H9 (cell line): ENCODE data around the gene KLRK1. TPM values are rescaled to one million over a fixed set of nuclear protein-coding genes. Genes with fewer than 3 reads are reported as not detected.

Experiments used
- DNase-seq: peaks from one replicate; pipeline ENCODE4 v3.0.0-alpha.2; 2017
- H2AFZ ChIP-seq: one replicate; pipeline ENCODE4 v1.6.1; 2013; ENCODE audit warnings: mild to moderate bottlenecking, low read length, control low read depth, moderate library complexity
- H2AK5ac ChIP-seq: 2 replicates; pipeline ENCODE4 v1.6.1; 2013; ENCODE audit warnings: low read length, control low read depth, mixed read lengths; ENCODE audit not compliant: insufficient read length
- H2BK120ac ChIP-seq: one replicate; pipeline ENCODE4 v1.6.1; 2013; ENCODE audit warnings: low read depth, mild to moderate bottlenecking, low read length, control low read depth, inconsistent platforms; ENCODE audit not compliant: poor library complexity, severe bottlenecking
- H2BK12ac ChIP-seq: 2 replicates; pipeline ENCODE4 v1.6.1; 2013; ENCODE audit warnings: low read length, control low read depth, mixed read lengths, low read depth; ENCODE audit not compliant: insufficient read length
- H2BK15ac ChIP-seq: 2 replicates; pipeline ENCODE4 v1.6.1; 2013; ENCODE audit warnings: low read depth, low read length, control low read depth
- H2BK20ac ChIP-seq: one replicate; pipeline ENCODE4 v1.6.1; 2013; ENCODE audit warnings: low read depth, mild to moderate bottlenecking, low read length, control low read depth, inconsistent platforms; ENCODE audit not compliant: poor library complexity, severe bottlenecking
- H2BK5ac ChIP-seq: 2 replicates; pipeline ENCODE4 v1.6.1; 2013; ENCODE audit warnings: low read length, control low read depth, mixed read lengths; ENCODE audit not compliant: insufficient read length
- H3K14ac ChIP-seq: 2 replicates; pipeline ENCODE4 v1.6.1; 2013; ENCODE audit warnings: low read length, control low read depth; ENCODE audit not compliant: insufficient read depth
- H3K18ac ChIP-seq: 2 replicates; pipeline ENCODE4 v1.6.1; 2013; ENCODE audit warnings: low read depth, mild to moderate bottlenecking, mixed read lengths, low read length, control low read depth; ENCODE audit not compliant: insufficient read length
- H3K23ac ChIP-seq: 2 replicates; pipeline ENCODE4 v1.6.1; 2013; ENCODE audit warnings: low read length, control low read depth, mixed read lengths, low read depth; ENCODE audit not compliant: insufficient read length
- H3K23me2 ChIP-seq: 2 replicates; pipeline ENCODE4 v1.6.1; 2013; ENCODE audit warnings: low read depth, mild to moderate bottlenecking, mixed read lengths, low read length, control low read depth; ENCODE audit not compliant: insufficient read length, poor library complexity, severe bottlenecking
- H3K27ac ChIP-seq: 2 replicates; pipeline ENCODE4 v1.5.1; 2013; ENCODE audit warnings: low read length, control low read depth, mixed read lengths, low read depth; ENCODE audit not compliant: insufficient read length
- H3K27me3 ChIP-seq: 2 replicates; pipeline ENCODE4 v1.6.1; 2013; ENCODE audit warnings: low read length, control low read depth, inconsistent platforms; ENCODE audit not compliant: insufficient read depth
- H3K4ac ChIP-seq: 2 replicates; pipeline ENCODE4 v1.6.1; 2013; ENCODE audit warnings: low read depth, mild to moderate bottlenecking, control low read depth, inconsistent platforms, low read length, moderate library complexity
- H3K4me1 ChIP-seq: 2 replicates; pipeline ENCODE4 v1.6.1; 2013; ENCODE audit warnings: low read length, control low read depth, inconsistent platforms; ENCODE audit not compliant: insufficient read depth
- H3K4me2 ChIP-seq: 2 replicates; pipeline ENCODE4 v1.6.1; 2013; ENCODE audit warnings: low read length, control low read depth, mixed read lengths; ENCODE audit not compliant: insufficient read length, insufficient read depth
- H3K56ac ChIP-seq: 2 replicates; pipeline ENCODE4 v1.6.1; 2013; ENCODE audit warnings: low read depth, mild to moderate bottlenecking, mixed read lengths, low read length, control low read depth; ENCODE audit not compliant: insufficient read length
- H3K79me1 ChIP-seq: 2 replicates; pipeline ENCODE4 v1.6.1; 2013; ENCODE audit warnings: low read depth, mild to moderate bottlenecking, moderate library complexity, low read length, control low read depth, inconsistent platforms; ENCODE audit not compliant: insufficient read depth, poor library complexity, severe bottlenecking
- H3K79me2 ChIP-seq: 2 replicates; pipeline ENCODE4 v1.6.1; 2013; ENCODE audit warnings: low read length, control low read depth, inconsistent platforms; ENCODE audit not compliant: insufficient read depth
- H3K9ac ChIP-seq: 2 replicates; pipeline ENCODE4 v1.6.1; 2013; ENCODE audit warnings: low read length, control low read depth, mixed read lengths; ENCODE audit not compliant: insufficient read length; ENCODE audit errors: extremely low read depth
- H3K9me3 ChIP-seq: one replicate; pipeline ENCODE4 v1.6.1; 2013; ENCODE audit warnings: low read depth, low read length, inconsistent platforms; ENCODE audit not compliant: control insufficient read depth
- H3T11ph ChIP-seq: one replicate; pipeline ENCODE4 v1.6.1; 2013; ENCODE audit warnings: mild to moderate bottlenecking, low read length, control low read depth, inconsistent platforms
- H4K20me1 ChIP-seq: one replicate; pipeline ENCODE4 v1.6.1; 2013; ENCODE audit not compliant: control insufficient read depth, insufficient read length, insufficient read depth
- H4K5ac ChIP-seq: 2 replicates; pipeline ENCODE4 v1.6.1; 2013; ENCODE audit warnings: low read depth, mild to moderate bottlenecking, mixed read lengths, low read length, control low read depth; ENCODE audit not compliant: insufficient read length
- H4K8ac ChIP-seq: replicated peaks from 2 replicates; pipeline ENCODE4 v1.6.1; 2013; ENCODE audit warnings: low read length, control low read depth, mixed read lengths, low read depth; ENCODE audit not compliant: insufficient read length
- H4K91ac ChIP-seq: 2 replicates; pipeline ENCODE4 v1.6.1; 2013; ENCODE audit warnings: low read depth, mild to moderate bottlenecking, moderate library complexity, mixed read lengths, low read length, control low read depth; ENCODE audit not compliant: insufficient read length
- H3K27ac Mint-ChIP-seq, 3 experiments: 2 replicates in 2 of 3; 3 replicates in 1 of 3; pipeline ENCODE4 v1.8.0; 2020 to 2021; ENCODE audit warnings: mixed read lengths in 3 of 3, mild to moderate bottlenecking in 1 of 3, moderate library complexity in 1 of 3
- H3K27me3 Mint-ChIP-seq: 2 replicates; pipeline ENCODE4 v1.8.0; 2021; ENCODE audit warnings: low read depth, mild to moderate bottlenecking, moderate library complexity, mixed read lengths
- H3K36me3 Mint-ChIP-seq, 3 experiments: 2 replicates in 2 of 3; 3 replicates in 1 of 3; pipeline ENCODE4 v1.8.0; 2020 to 2021; ENCODE audit warnings: low read depth in 3 of 3, mixed read lengths in 3 of 3; ENCODE audit not compliant: insufficient read depth in 1 of 3
- H3K4me1 Mint-ChIP-seq, 2 experiments: 2 replicates each; pipeline ENCODE4 v1.8.0; 2020; ENCODE audit warnings: mixed read lengths in 2 of 2
- H3K4me3 Mint-ChIP-seq, 2 experiments: 2 replicates in 1 of 2; 3 replicates in 1 of 2; pipeline ENCODE4 v1.8.0; 2020 to 2021; ENCODE audit warnings: mild to moderate bottlenecking in 2 of 2, mixed read lengths in 2 of 2, moderate library complexity in 1 of 2
- H3K9me3 Mint-ChIP-seq, 2 experiments: 2 replicates in 1 of 2; 3 replicates in 1 of 2; pipeline ENCODE4 v1.8.0; 2020; ENCODE audit warnings: mild to moderate bottlenecking in 2 of 2, mixed read lengths in 2 of 2, moderate library complexity in 1 of 2
- total RNA-seq: library from RNA; stranded (reverse); gene quantifications from 2 replicates; pipeline ENCODE4 v1.2.1, GENCODE V29; 2021
- TF ChIP-seq, protein P1 (sequence below): fragments of 200-600 bp; sonication (generic); conservative IDR thresholded peaks from 3 replicates; pipeline ENCODE4 v1.8.0; 2021; ENCODE audit warnings: antibody characterized with exemption, mild to moderate bottlenecking

Gene KLRK1
- total RNA-seq, 1 experiment from 2014 or later: not detected

- Histone ChIP-seq H3K4me2 (no peak overlapping the region), H3K79me1 (no peaks in the 10 kb centered on the region), H2AK5ac (no peak overlapping the region), H2BK15ac (no peak overlapping the region), H2BK12ac (no peak overlapping the region), H3K14ac (no peak overlapping the region), H4K5ac (no peak overlapping the region), H3K27me3 (no peaks in the 10 kb centered on the region), H3T11ph (no peak overlapping the region), H4K8ac (no peak overlapping the region), H4K20me1 (no peaks in the 10 kb centered on the region), H2BK5ac (no peak overlapping the region), H3K27ac (no peak overlapping the region), H3K4me1 (no peaks in the 10 kb centered on the region), H3K18ac (no peak overlapping the region), H3K9me3 (no peaks in the 10 kb centered on the region), H2AFZ (no peak overlapping the region), H3K79me2 (no peaks in the 10 kb centered on the region), H3K23ac (no peak overlapping the region), H4K91ac (no peak overlapping the region), H3K4ac (no peak overlapping the region), H2BK120ac (no peak overlapping the region), H3K56ac (no peak overlapping the region), H3K23me2 (no peaks in the 10 kb centered on the region), H2BK20ac (no peak overlapping the region), H3K9ac (no peak overlapping the region)
- Mint-ChIP-seq H3K36me3 (no peaks in the 10 kb centered on the region), H3K27ac (no peak overlapping the region), H3K4me3 (no peak overlapping the region), H3K4me1 (peaks cover 5 to 7% of the 10 kb centered on the region in 2 experiments), H3K9me3 (no peaks in the 10 kb centered on the region; a peak in 1 of 5 replicates), H3K27me3 (no peaks in the 10 kb centered on the region)
- TF ChIP-seq, protein P1, sequence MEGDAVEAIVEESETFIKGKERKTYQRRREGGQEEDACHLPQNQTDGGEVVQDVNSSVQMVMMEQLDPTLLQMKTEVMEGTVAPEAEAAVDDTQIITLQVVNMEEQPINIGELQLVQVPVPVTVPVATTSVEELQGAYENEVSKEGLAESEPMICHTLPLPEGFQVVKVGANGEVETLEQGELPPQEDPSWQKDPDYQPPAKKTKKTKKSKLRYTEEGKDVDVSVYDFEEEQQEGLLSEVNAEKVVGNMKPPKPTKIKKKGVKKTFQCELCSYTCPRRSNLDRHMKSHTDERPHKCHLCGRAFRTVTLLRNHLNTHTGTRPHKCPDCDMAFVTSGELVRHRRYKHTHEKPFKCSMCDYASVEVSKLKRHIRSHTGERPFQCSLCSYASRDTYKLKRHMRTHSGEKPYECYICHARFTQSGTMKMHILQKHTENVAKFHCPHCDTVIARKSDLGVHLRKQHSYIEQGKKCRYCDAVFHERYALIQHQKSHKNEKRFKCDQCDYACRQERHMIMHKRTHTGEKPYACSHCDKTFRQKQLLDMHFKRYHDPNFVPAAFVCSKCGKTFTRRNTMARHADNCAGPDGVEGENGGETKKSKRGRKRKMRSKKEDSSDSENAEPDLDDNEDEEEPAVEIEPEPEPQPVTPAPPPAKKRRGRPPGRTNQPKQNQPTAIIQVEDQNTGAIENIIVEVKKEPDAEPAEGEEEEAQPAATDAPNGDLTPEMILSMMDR: no peak
- no peak for DNase-seq
Observed at GRCh38 chr12:10404798-10405197, 15.0 kb upstream of the KLRK1 start.
